IMR-90 (cell line): Measurements from ENCODE around the gene SRBD1. TPM values are rescaled to one million over a fixed set of nuclear protein-coding genes. Genes with fewer than 3 reads are reported as not detected.

Experiments
- ATAC-seq: fragments of 200-7000 bp; cut with Tn5 transposase; 2 replicates; pipeline ENCODE4 v1.9.1; 2020; ENCODE audit warnings: low read depth, mild to moderate bottlenecking, moderate library complexity
- BruUV-seq: library from RNA; stranded (reverse); fragments of 400-500 nt; replicated peaks from 2 replicates; lab custom pipeline; 2021; lab: Mats Ljungman, UMichigan
- CTCF ChIA-PET: fragments of 300-600 bp; formaldehyde crosslinking; extraction: SDS; loops from one replicate; lab custom pipeline; 2021; ENCODE audit warnings: antibody characterized with exemption; lab: Yijun Ruan, JAX
- POLR2A ChIA-PET: fragments of 300-600 bp; sonication (Branson Sonifier 250); formaldehyde crosslinking; loops from one replicate; lab custom pipeline; 2022; ENCODE audit warnings: antibody characterized with exemption; ENCODE audit not compliant: unreplicated experiment; lab: Charles Lee
- DNase-seq: peaks from one replicate; pipeline ENCODE4 v3.0.0; 2013
- H2AFZ ChIP-seq: replicated peaks from 2 replicates; pipeline ENCODE3; 2013; ENCODE audit warnings: low read length, mild to moderate bottlenecking; ENCODE audit not compliant: poor library complexity
- H2AK5ac ChIP-seq: 2 replicates; pipeline ENCODE4 v1.6.1; 2013; ENCODE audit warnings: low read depth, low read length, inconsistent platforms
- H2AK9ac ChIP-seq: replicated peaks from 2 replicates; pipeline ENCODE3; 2013; ENCODE audit warnings: mild to moderate bottlenecking, low read depth, low read length, moderate library complexity; ENCODE audit not compliant: poor library complexity
- H2BK120ac ChIP-seq: 2 replicates; pipeline ENCODE4 v1.6.1; 2013; ENCODE audit warnings: low read depth, low read length, inconsistent platforms
- H2BK15ac ChIP-seq: 3 replicates; pipeline ENCODE4 v1.6.1; 2013; ENCODE audit warnings: low read depth, low read length, inconsistent platforms
- H2BK20ac ChIP-seq: 2 replicates; pipeline ENCODE4 v1.6.1; 2013; ENCODE audit warnings: low read depth, mild to moderate bottlenecking, inconsistent platforms, low read length, moderate library complexity
- H2BK5ac ChIP-seq: 2 replicates; pipeline ENCODE4 v1.6.1; 2013; ENCODE audit warnings: mild to moderate bottlenecking, low read depth, low read length, inconsistent platforms; ENCODE audit not compliant: poor library complexity, severe bottlenecking
- H3K14ac ChIP-seq: replicated peaks from 2 replicates; pipeline ENCODE4 v1.6.1; 2013; ENCODE audit warnings: low read depth, low read length, inconsistent platforms
- H3K18ac ChIP-seq: 2 replicates; pipeline ENCODE4 v1.6.1; 2013; ENCODE audit warnings: low read depth, low read length, control low read depth
- H3K23ac ChIP-seq: 2 replicates; pipeline ENCODE4 v1.6.1; 2013; ENCODE audit warnings: low read depth, low read length, inconsistent platforms
- H3K27ac ChIP-seq: 2 replicates; pipeline ENCODE4 v1.5.1; 2013; ENCODE audit warnings: mild to moderate bottlenecking, control low read depth, low read length; ENCODE audit not compliant: insufficient read depth
- H3K27me3 ChIP-seq: 2 replicates; pipeline ENCODE4 v1.6.1; 2013; ENCODE audit warnings: low read length; ENCODE audit not compliant: control insufficient read depth, insufficient read depth
- H3K36me3 ChIP-seq: 2 replicates; pipeline ENCODE4 v1.6.1; 2013; ENCODE audit warnings: low read length, mixed read lengths; ENCODE audit not compliant: control insufficient read depth, insufficient read depth
- H3K4ac ChIP-seq: 2 replicates; pipeline ENCODE4 v1.6.1; 2013; ENCODE audit warnings: low read depth, low read length, inconsistent platforms
- H3K4me1 ChIP-seq: 2 replicates; pipeline ENCODE4 v1.6.1; 2013; ENCODE audit warnings: low read length, mixed read lengths; ENCODE audit not compliant: control insufficient read depth, insufficient read depth
- H3K4me2 ChIP-seq: 2 replicates; pipeline ENCODE4 v1.6.1; 2013; ENCODE audit warnings: low read depth, mild to moderate bottlenecking, control low read depth, low read length, moderate library complexity
- H3K4me3 ChIP-seq: 2 replicates; pipeline ENCODE4 v1.5.1; 2013; ENCODE audit warnings: low read depth, mild to moderate bottlenecking, control low read depth, low read length, moderate library complexity; ENCODE audit not compliant: insufficient read depth
- H3K56ac ChIP-seq: 2 replicates; pipeline ENCODE4 v1.6.1; 2013; ENCODE audit warnings: low read length, inconsistent platforms; ENCODE audit not compliant: insufficient read depth; ENCODE audit errors: extremely low read depth
- H3K79me1 ChIP-seq, 2 experiments: 2 replicates each; pipeline ENCODE4 v1.6.1; 2013; ENCODE audit warnings: low read length in 2 of 2, inconsistent platforms in 1 of 2, low read depth in 1 of 2
- H3K9ac ChIP-seq: 2 replicates; pipeline ENCODE4 v1.6.1; 2013; ENCODE audit warnings: low read depth, low read length, control low read depth
- H3K9me1 ChIP-seq: 2 replicates; pipeline ENCODE4 v1.6.1; 2013; ENCODE audit warnings: low read length, inconsistent platforms; ENCODE audit not compliant: insufficient read depth
- H3K9me3 ChIP-seq: 2 replicates; pipeline ENCODE4 v1.6.1; 2013; ENCODE audit warnings: low read length; ENCODE audit not compliant: control insufficient read depth, insufficient read depth
- H4K20me1 ChIP-seq: 2 replicates; pipeline ENCODE4 v1.6.1; 2013; ENCODE audit warnings: low read length, inconsistent platforms; ENCODE audit not compliant: insufficient read depth
- H4K5ac ChIP-seq: 2 replicates; pipeline ENCODE4 v1.6.1; 2013; ENCODE audit warnings: mild to moderate bottlenecking, low read depth, low read length, control low read depth
- H4K8ac ChIP-seq, 2 experiments: 2 replicates each; pipeline ENCODE4 v1.6.1; 2013; ENCODE audit warnings: low read depth in 2 of 2, low read length in 2 of 2, control low read depth in 1 of 2, inconsistent platforms in 1 of 2
- H4K91ac ChIP-seq: 2 replicates; pipeline ENCODE4 v1.6.1; 2013; ENCODE audit warnings: low read depth, low read length, inconsistent platforms; ENCODE audit not compliant: insufficient read depth
- CHD1 ChIP-seq: IDR thresholded peaks from 2 replicates; pipeline ENCODE4 v1.6.1; 2012; ENCODE audit warnings: low read depth, low read length, improper control_type of control experiment
- MAZ ChIP-seq: IDR thresholded peaks from 2 replicates; pipeline ENCODE4 v1.6.1; 2012; ENCODE audit warnings: low read depth, mild to moderate bottlenecking, low read length, improper control_type of control experiment, moderate library complexity, borderline replicate concordance
- NFE2L2 ChIP-seq: fragments of 150-350 bp; IDR thresholded peaks from 2 replicates; pipeline ENCODE4 v1.6.1; 2016; ENCODE audit warnings: low read depth, mild to moderate bottlenecking, low read length
- POLR2A ChIP-seq: IDR thresholded peaks from 2 replicates; pipeline ENCODE4 v1.6.1; 2012; ENCODE audit warnings: mild to moderate bottlenecking, low read depth, low read length
- RAD21 ChIP-seq: IDR thresholded peaks from 2 replicates; pipeline ENCODE4 v1.6.1; 2012; ENCODE audit warnings: low read length, improper control_type of control experiment
- RCOR1 ChIP-seq: IDR thresholded peaks from 2 replicates; pipeline ENCODE4 v1.6.1; 2012; ENCODE audit warnings: mild to moderate bottlenecking, low read length, improper control_type of control experiment; ENCODE audit not compliant: insufficient replicate concordance
- SMC3 ChIP-seq: fragments of 150-350 bp; IDR thresholded peaks from 2 replicates; pipeline ENCODE4 v1.6.1; 2016; ENCODE audit warnings: low read depth, mild to moderate bottlenecking, antibody characterized with exemption, low read length, moderate library complexity
- USF2 ChIP-seq: fragments of 150-350 bp; IDR thresholded peaks from 2 replicates; pipeline ENCODE4 v1.6.1; 2017; ENCODE audit warnings: mild to moderate bottlenecking, antibody characterized with exemption, low read length, low read depth
- WGBS, 2 experiments: methylation state at CpG; one replicate each; pipeline versions ENCODE4 v1.1.5 to v1.1.7; 2013; ENCODE audit warnings: missing lambda C conversion rate in 2 of 2; ENCODE audit not compliant: insufficient read length in 1 of 2; ENCODE audit errors: extremely low coverage in 2 of 2; 5-methylcytosine and 5-hydroxymethylcytosine counted together
- dilution Hi-C: fragments of 300-500 bp; cut with HindIII; formaldehyde crosslinking; loops from one replicate; pipeline ENCODE4 v1.14.3; 2018; ENCODE audit warnings: low sequenced_read_pairs; ENCODE audit not compliant: unreplicated experiment
- in situ Hi-C: fragments of 300-500 bp; cut with MboI; formaldehyde crosslinking; loops from 3 replicates; pipeline ENCODE4 v1.14.3; 2019; ENCODE audit warnings: low sequenced_read_pairs, inconsistent platforms, mixed read lengths
- intact Hi-C: fragments of 100-400 bp; cut with micrococcal nuclease; formaldehyde crosslinking; loops from 2 replicates; pipeline ENCODE4 v1.10.0; 2022
- polyA plus RNA-seq, 3 experiments: library from polyadenylated mRNA; depleted of rRNA; stranded (reverse); fragments of >200 nt; gene quantifications; 2 replicates each; pipeline ENCODE4 v1.2.3, GENCODE V29; 2012; ENCODE audit warnings: low replicate concordance in 1 of 3
- total RNA-seq: library from RNA; depleted of rRNA; stranded (reverse); fragments of >200 nt; gene quantifications from 2 replicates; pipeline ENCODE4 v1.2.3, GENCODE V29; 2012
- TF ChIP-seq, protein P1 (sequence below): fragments of 150-350 bp; IDR thresholded peaks from 2 replicates; pipeline ENCODE4 v1.6.1; 2016; ENCODE audit warnings: low read depth, mild to moderate bottlenecking, low read length, moderate library complexity, borderline replicate concordance

The SRBD1 gene
- total and polyA plus RNA-seq, 2 of the 4 experiments (the other 2 are of a cell fraction), result 3.5 to 14.7 TPM

DNA sequence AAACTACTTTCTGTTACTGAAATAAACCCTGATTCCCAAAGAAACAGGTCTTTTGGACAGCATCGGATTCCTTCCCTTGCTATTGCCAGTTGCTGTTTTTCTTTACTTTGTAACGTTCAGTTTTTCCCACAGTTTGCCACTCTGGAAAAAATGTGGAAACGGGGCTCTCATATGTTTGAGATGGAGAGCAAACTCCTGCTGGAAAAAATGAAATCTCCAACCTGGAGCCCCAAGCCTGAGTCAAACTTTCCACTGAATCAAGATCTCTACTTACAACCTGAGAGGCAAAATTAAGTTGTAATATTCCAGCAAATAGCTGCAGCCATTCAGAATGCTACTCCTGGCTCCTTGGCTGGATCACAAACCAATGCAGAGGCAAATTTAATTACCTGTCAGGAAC lies 270.7 kb downstream of the SRBD1 start:
- in situ Hi-C loops, result no loop called here
- H3K14ac ChIP-seq, result no peak overlapping the region

More for the DNA sequence above, 270.7 kb downstream of the SRBD1 start:
- dilution Hi-C loops, result no loop called here
- Histone ChIP-seq H3K36me3 (no peaks in the 10 kb centered on the region), H3K27me3 (peaks cover 39% of the 10 kb centered on the region), H2AK5ac (no peak overlapping the region), H3K9ac (no peak overlapping the region), H4K8ac (no peak overlapping the region), H3K27ac (no peak overlapping the region), H3K4me3 (no peak overlapping the region), H2AFZ (no peak overlapping the region), H3K9me1 (0 out of 2 replicates have a peak, but pooled peaks cover 3% of the 10 kb centered on the region), H2BK15ac (no peak overlapping the region), H2BK5ac (no peak overlapping the region), H2AK9ac (no peak overlapping the region), H3K56ac (no peak overlapping the region), H3K79me1 (no peaks in the 10 kb centered on the region), H3K23ac (no peak overlapping the region), H3K4me2 (no peak overlapping the region), H3K4ac (no peak overlapping the region), H4K5ac (no peak overlapping the region), H3K9me3 (no peaks in the 10 kb centered on the region; the same call in 1 of the 2 replicates), H3K4me1 (no peaks in the 10 kb centered on the region), H3K18ac (no peak overlapping the region), H2BK120ac (no peak overlapping the region), H2BK20ac (no peak overlapping the region), H4K20me1 (no peaks in the 10 kb centered on the region), H4K91ac (no peak overlapping the region)
- intact Hi-C loops, result no loop called here
- no peak for DNase-seq
- ATAC-seq, result no peak
- WGBS, 2 experiments, result no CpG with 5 or more reads among the region's 3 CpGs
- ChIA-PET POLR2A (interaction anchor here (0.6 kb wide), 1 partner anchor 292 kb away, joined by 6 read pairs; no protein-coding TSS in a partner anchor), CTCF (no interaction called here)
- BruUV-seq, result no TSS peak
- TF ChIP-seq, protein P1, sequence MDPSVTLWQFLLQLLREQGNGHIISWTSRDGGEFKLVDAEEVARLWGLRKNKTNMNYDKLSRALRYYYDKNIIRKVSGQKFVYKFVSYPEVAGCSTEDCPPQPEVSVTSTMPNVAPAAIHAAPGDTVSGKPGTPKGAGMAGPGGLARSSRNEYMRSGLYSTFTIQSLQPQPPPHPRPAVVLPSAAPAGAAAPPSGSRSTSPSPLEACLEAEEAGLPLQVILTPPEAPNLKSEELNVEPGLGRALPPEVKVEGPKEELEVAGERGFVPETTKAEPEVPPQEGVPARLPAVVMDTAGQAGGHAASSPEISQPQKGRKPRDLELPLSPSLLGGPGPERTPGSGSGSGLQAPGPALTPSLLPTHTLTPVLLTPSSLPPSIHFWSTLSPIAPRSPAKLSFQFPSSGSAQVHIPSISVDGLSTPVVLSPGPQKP, result no peak
- TF ChIP-seq SMC3 (no peak), USF2 (no peak), RCOR1 (no peak), RAD21 (no peak), CHD1 (no peak), POLR2A (no peak), NFE2L2 (no peak), MAZ (no peak)
